HCT116 (cell line): Measurements from ENCODE around the gene SFXN5.

Source experiments
- CBX3 ChIP-seq: IDR thresholded peaks from 2 replicates; pipeline ENCODE4 v1.6.1; 2012; ENCODE audit warnings: low read depth
- ELF1 ChIP-seq: IDR thresholded peaks from 2 replicates; pipeline ENCODE4 v1.6.1; 2012; ENCODE audit warnings: low read depth, borderline replicate concordance
- EZH2 ChIP-seq: fragments of 200-600 bp; sonication (generic); IDR thresholded peaks from 2 replicates; pipeline ENCODE4 v1.6.1; 2017; ENCODE audit warnings: antibody characterized with exemption, mixed run types
- EZH2phosphoT487 ChIP-seq: fragments of 200-600 bp; IDR thresholded peaks from 2 replicates; pipeline ENCODE4 v1.6.1; 2018; ENCODE audit warnings: antibody characterized with exemption, borderline replicate concordance
- JUND ChIP-seq: IDR thresholded peaks from 2 replicates; pipeline ENCODE4 v1.6.1; 2012
- POLR2A ChIP-seq: IDR thresholded peaks from 2 replicates; pipeline ENCODE4 v1.7.0; 2011; ENCODE audit warnings: borderline replicate concordance; ENCODE audit not compliant: insufficient read depth, insufficient read length; ENCODE audit errors: extremely low read depth
- RAD21 ChIP-seq: IDR thresholded peaks from 2 replicates; pipeline ENCODE4 v1.6.1; 2012; ENCODE audit warnings: low read depth, mild to moderate bottlenecking
- SP1 ChIP-seq: IDR thresholded peaks from 2 replicates; pipeline ENCODE4 v1.6.1; 2012; ENCODE audit warnings: low read depth
- TF ChIP-seq, protein P1 (sequence below), 3 experiments: fragments of 200-600 bp in 1 of 3; sonication (generic) in 1 of 3; IDR thresholded peaks in 2 of 3; conservative IDR thresholded peaks in 1 of 3; 2 replicates each; pipeline ENCODE4 v1.5.1; 2012 to 2017; ENCODE audit warnings: low read depth in 2 of 3, low read length in 2 of 3, antibody characterized with exemption in 1 of 3, borderline replicate concordance in 1 of 3, control low read depth in 1 of 3, mild to moderate bottlenecking in 1 of 3, mixed read lengths in 1 of 3, mixed run types in 1 of 3, moderate library complexity in 1 of 3; ENCODE audit not compliant: insufficient read depth in 1 of 3
- TF ChIP-seq, protein P2 (sequence below): IDR thresholded peaks from 2 replicates; pipeline ENCODE4 v1.6.1; 2011; ENCODE audit warnings: mild to moderate bottlenecking, low read length, moderate library complexity; ENCODE audit not compliant: insufficient replicate concordance; ENCODE audit errors: extremely low read depth
- TF ChIP-seq, protein P3 (sequence below): IDR thresholded peaks from 2 replicates; pipeline ENCODE4 v1.6.1; 2012; ENCODE audit warnings: low read depth

- TF ChIP-seq, protein P1, sequence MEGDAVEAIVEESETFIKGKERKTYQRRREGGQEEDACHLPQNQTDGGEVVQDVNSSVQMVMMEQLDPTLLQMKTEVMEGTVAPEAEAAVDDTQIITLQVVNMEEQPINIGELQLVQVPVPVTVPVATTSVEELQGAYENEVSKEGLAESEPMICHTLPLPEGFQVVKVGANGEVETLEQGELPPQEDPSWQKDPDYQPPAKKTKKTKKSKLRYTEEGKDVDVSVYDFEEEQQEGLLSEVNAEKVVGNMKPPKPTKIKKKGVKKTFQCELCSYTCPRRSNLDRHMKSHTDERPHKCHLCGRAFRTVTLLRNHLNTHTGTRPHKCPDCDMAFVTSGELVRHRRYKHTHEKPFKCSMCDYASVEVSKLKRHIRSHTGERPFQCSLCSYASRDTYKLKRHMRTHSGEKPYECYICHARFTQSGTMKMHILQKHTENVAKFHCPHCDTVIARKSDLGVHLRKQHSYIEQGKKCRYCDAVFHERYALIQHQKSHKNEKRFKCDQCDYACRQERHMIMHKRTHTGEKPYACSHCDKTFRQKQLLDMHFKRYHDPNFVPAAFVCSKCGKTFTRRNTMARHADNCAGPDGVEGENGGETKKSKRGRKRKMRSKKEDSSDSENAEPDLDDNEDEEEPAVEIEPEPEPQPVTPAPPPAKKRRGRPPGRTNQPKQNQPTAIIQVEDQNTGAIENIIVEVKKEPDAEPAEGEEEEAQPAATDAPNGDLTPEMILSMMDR (IDR thresholded peaks at IDR 0.05 in 2 of 3, conservative IDR thresholded peaks at IDR 0.05 in 1 of 3; ENCODE audit: borderline replicate concordance in 1 of 3, insufficient read depth in 1 of 3, low read depth in 2 of 3, low read length in 2 of 3), result no peak
- no peak for TF ChIP-seq SP1
- TF ChIP-seq JUND, result no peak
- no peak for TF ChIP-seq POLR2A
- TF ChIP-seq RAD21, result no peak
- TF ChIP-seq, protein P2, sequence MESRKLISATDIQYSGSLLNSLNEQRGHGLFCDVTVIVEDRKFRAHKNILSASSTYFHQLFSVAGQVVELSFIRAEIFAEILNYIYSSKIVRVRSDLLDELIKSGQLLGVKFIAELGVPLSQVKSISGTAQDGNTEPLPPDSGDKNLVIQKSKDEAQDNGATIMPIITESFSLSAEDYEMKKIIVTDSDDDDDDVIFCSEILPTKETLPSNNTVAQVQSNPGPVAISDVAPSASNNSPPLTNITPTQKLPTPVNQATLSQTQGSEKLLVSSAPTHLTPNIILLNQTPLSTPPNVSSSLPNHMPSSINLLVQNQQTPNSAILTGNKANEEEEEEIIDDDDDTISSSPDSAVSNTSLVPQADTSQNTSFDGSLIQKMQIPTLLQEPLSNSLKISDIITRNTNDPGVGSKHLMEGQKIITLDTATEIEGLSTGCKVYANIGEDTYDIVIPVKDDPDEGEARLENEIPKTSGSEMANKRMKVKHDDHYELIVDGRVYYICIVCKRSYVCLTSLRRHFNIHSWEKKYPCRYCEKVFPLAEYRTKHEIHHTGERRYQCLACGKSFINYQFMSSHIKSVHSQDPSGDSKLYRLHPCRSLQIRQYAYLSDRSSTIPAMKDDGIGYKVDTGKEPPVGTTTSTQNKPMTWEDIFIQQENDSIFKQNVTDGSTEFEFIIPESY, result no peak
- no peak for TF ChIP-seq EZH2
- TF ChIP-seq ELF1, result no peak
- TF ChIP-seq CBX3, result no peak
- TF ChIP-seq, protein P3, sequence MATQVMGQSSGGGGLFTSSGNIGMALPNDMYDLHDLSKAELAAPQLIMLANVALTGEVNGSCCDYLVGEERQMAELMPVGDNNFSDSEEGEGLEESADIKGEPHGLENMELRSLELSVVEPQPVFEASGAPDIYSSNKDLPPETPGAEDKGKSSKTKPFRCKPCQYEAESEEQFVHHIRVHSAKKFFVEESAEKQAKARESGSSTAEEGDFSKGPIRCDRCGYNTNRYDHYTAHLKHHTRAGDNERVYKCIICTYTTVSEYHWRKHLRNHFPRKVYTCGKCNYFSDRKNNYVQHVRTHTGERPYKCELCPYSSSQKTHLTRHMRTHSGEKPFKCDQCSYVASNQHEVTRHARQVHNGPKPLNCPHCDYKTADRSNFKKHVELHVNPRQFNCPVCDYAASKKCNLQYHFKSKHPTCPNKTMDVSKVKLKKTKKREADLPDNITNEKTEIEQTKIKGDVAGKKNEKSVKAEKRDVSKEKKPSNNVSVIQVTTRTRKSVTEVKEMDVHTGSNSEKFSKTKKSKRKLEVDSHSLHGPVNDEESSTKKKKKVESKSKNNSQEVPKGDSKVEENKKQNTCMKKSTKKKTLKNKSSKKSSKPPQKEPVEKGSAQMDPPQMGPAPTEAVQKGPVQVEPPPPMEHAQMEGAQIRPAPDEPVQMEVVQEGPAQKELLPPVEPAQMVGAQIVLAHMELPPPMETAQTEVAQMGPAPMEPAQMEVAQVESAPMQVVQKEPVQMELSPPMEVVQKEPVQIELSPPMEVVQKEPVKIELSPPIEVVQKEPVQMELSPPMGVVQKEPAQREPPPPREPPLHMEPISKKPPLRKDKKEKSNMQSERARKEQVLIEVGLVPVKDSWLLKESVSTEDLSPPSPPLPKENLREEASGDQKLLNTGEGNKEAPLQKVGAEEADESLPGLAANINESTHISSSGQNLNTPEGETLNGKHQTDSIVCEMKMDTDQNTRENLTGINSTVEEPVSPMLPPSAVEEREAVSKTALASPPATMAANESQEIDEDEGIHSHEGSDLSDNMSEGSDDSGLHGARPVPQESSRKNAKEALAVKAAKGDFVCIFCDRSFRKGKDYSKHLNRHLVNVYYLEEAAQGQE, result no peak
- no peak for TF ChIP-seq EZH2phosphoT487
Observed at GRCh38 chr2:72971036-72971435, 100.5 kb downstream of the SFXN5 start.
